Measurements from ENCODE around the gene RAPGEF4.

RAPGEF4 gene

GRCh38 chr2:172972005-172972619 lies 236.5 kb downstream of the RAPGEF4 start:
- DNase-seq = peak; percentile 78

GRCh38 chr2:172974762-172975161 lies 239.1 kb downstream of the RAPGEF4 start:
- no peak for DNase-seq

- DNase-seq = peak; percentile 10
Observed at GRCh38 chr2:172976116-172976515, 240.5 kb downstream of the RAPGEF4 start.

- no peak for DNase-seq
Observed at GRCh38 chr2:172976816-172977215, 241.2 kb downstream of the RAPGEF4 start.

GRCh38 chr2:172977270-172978062 lies 241.8 kb downstream of the RAPGEF4 start:
- DNase-seq = peak; percentile 37

GRCh38 chr2:172978063-172978383 lies 242.4 kb downstream of the RAPGEF4 start:
- no peak for DNase-seq

- no peak for DNase-seq
Observed at GRCh38 chr2:172985139-172985892, 249.7 kb downstream of the RAPGEF4 start.

- no peak for DNase-seq
Observed at GRCh38 chr2:172986040-172986439, 250.4 kb downstream of the RAPGEF4 start.

GRCh38 chr2:172988728-172989127 lies 253.1 kb downstream of the RAPGEF4 start:
- DNase-seq = no peak

- DNase-seq = no peak
Observed at GRCh38 chr2:172991031-172991430, 255.4 kb downstream of the RAPGEF4 start.

- DNase-seq = no peak
Observed at GRCh38 chr2:172993139-172993538, 257.5 kb downstream of the RAPGEF4 start.

GRCh38 chr2:172993931-172994717 lies 258.5 kb downstream of the RAPGEF4 start:
- no peak for DNase-seq

- no peak for DNase-seq
Observed at GRCh38 chr2:172994864-172995263, 259.2 kb downstream of the RAPGEF4 start.

- DNase-seq = no peak
Observed at GRCh38 chr2:172995323-172996244, 259.9 kb downstream of the RAPGEF4 start.

GRCh38 chr2:172996387-172996961 lies 260.8 kb downstream of the RAPGEF4 start:
- no peak for DNase-seq

GRCh38 chr2:172997031-172997430 lies 261.4 kb downstream of the RAPGEF4 start:
- DNase-seq = no peak

- DNase-seq = no peak
Observed at GRCh38 chr2:172998547-172999272, 263.1 kb downstream of the RAPGEF4 start.

- no peak for DNase-seq
Observed at GRCh38 chr2:172999641-173000386, 264.2 kb downstream of the RAPGEF4 start.

- no peak for DNase-seq
Observed at GRCh38 chr2:173001664-173002604, 266.3 kb downstream of the RAPGEF4 start.
